ENCODE measurements around the gene EFNB3.

- TF ChIP-seq, protein P1, sequence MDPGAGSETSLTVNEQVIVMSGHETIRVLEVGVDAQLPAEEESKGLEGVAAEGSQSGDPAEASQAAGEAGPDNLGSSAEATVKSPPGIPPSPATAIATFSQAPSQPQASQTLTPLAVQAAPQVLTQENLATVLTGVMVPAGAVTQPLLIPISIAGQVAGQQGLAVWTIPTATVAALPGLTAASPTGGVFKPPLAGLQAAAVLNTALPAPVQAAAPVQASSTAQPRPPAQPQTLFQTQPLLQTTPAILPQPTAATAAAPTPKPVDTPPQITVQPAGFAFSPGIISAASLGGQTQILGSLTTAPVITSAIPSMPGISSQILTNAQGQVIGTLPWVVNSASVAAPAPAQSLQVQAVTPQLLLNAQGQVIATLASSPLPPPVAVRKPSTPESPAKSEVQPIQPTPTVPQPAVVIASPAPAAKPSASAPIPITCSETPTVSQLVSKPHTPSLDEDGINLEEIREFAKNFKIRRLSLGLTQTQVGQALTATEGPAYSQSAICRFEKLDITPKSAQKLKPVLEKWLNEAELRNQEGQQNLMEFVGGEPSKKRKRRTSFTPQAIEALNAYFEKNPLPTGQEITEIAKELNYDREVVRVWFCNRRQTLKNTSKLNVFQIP (CRISPR knock-in tag; IDR thresholded peaks at IDR 0.05; ENCODE audit: borderline replicate concordance, low read depth), result no peak
- no peak for TF ChIP-seq ZFP30 (CRISPR knock-in tag; IDR thresholded peaks at IDR 0.05)
- TF ChIP-seq, protein P2, sequence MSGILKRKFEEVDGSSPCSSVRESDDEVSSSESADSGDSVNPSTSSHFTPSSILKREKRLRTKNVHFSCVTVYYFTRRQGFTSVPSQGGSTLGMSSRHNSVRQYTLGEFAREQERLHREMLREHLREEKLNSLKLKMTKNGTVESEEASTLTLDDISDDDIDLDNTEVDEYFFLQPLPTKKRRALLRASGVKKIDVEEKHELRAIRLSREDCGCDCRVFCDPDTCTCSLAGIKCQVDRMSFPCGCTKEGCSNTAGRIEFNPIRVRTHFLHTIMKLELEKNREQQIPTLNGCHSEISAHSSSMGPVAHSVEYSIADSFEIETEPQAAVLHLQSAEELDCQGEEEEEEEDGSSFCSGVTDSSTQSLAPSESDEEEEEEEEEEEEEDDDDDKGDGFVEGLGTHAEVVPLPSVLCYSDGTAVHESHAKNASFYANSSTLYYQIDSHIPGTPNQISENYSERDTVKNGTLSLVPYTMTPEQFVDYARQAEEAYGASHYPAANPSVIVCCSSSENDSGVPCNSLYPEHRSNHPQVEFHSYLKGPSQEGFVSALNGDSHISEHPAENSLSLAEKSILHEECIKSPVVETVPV (CRISPR knock-in tag; IDR thresholded peaks at IDR 0.05), result no peak
These were observed 36.5 kb upstream of the EFNB3 start for GRCh38 chr17:7668482-7668881.
